Fibroblast of lung (primary cell): ENCODE results near the gene FALEC.

Source experiments
- CTCF ChIP-seq, 2 donors: IDR thresholded peaks in 1 of 2; conservative IDR thresholded peaks in 1 of 2; 1 replicate in 1 of 2; 2 replicates in 1 of 2; pipeline ENCODE4 v1.5.1; 2011 to 2012; ENCODE audit warnings: low read length in 2 of 2, control low read depth in 1 of 2, inconsistent platforms in 1 of 2, low read depth in 1 of 2, mild to moderate bottlenecking in 1 of 2
- EZH2 ChIP-seq: IDR thresholded peaks from 2 replicates; pipeline ENCODE4 v1.5.1; 2012; ENCODE audit warnings: low read length, control low read depth, mild to moderate bottlenecking; ENCODE audit errors: missing control alignments

- peak in 1 of 2 donors; percentile 18 for TF ChIP-seq CTCF (conservative IDR thresholded peaks at IDR 0.05 in 1 of 2, IDR thresholded peaks at IDR 0.05 in 1 of 2; ENCODE audit: low read depth in 1 of 2, low read length in 2 of 2)
- TF ChIP-seq EZH2 = no peak
These were observed 45.9 kb downstream of the FALEC start for GRCh38 chr1:150561254-150561973.
